GM13977 (cell line): Measurements from ENCODE around the gene RRBP1.

ENCODE experiments used
- DNase-seq: peaks from one replicate; pipeline ENCODE4 v3.0.0; 2012; ENCODE audit warnings: low spot score
- CTCF ChIP-seq: IDR thresholded peaks from 2 replicates; pipeline ENCODE4 v1.5.1; 2012; ENCODE audit warnings: mild to moderate bottlenecking, control low read depth; ENCODE audit not compliant: insufficient read depth; ENCODE audit errors: extremely low read depth, missing control alignments
- in situ Hi-C: fragments of 300-500 bp; cut with MboI; formaldehyde crosslinking; loops from one replicate; pipeline ENCODE4 v1.12.0; 2022; ENCODE audit warnings: low sequenced_read_pairs, low pct_unique_long_range_greater_than_20kb, mixed read lengths, inconsistent platforms; ENCODE audit not compliant: unreplicated experiment

RRBP1 gene

GRCh38 chr20:17651760-17652388 is 30.2 kb downstream of the RRBP1 start:
- peak; percentile 30 for TF ChIP-seq CTCF
- DNase-seq: no peak
- in situ Hi-C loops: no loop called here

DNA sequence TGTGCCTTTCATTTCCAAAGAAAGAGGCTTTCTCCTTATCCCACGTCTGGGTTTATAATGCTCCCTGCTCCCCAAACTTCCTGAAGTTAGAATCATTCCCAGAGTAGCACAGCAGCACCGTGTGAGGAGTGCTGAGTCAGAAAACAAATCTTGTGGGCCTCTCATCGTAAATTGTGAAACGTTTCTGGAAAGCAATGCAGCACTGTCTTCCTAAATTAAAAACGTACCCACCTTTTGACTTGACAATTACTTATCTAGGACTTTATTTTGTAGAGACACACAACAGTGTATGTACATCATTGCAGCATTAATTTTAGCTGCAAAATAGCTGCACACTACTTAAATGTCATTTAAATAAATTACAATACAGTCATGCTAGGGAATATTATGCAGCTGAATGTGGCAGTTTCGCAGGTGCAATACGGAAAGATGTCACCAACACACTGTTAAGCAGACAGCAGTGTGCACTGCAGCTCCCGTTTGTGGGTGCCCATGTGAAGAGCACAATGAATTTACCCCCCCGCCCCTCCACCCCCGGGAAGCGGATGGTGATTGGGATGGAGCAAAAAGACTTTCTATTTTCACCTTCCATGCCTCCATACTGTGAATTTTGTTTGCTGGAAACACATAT is 30.8 kb downstream of the RRBP1 start:
- in situ Hi-C loops: no loop called here
- DNase-seq: no peak
- TF ChIP-seq CTCF: no peak

GRCh38 chr20:17650301-17651128 is 31.5 kb downstream of the RRBP1 start:
- in situ Hi-C loops: no loop called here
- DNase-seq: no peak
- no peak for TF ChIP-seq CTCF

GRCh38 chr20:17648791-17649730 is 33.0 kb downstream of the RRBP1 start:
- in situ Hi-C loops: no loop called here

GRCh38 chr20:17648315-17648646 is 33.8 kb downstream of the RRBP1 start:
- TF ChIP-seq CTCF: no peak
- no peak for DNase-seq
- in situ Hi-C loops: no loop called here

More at GRCh38 chr20:17648791-17649730, 33.0 kb downstream of the RRBP1 start:
- peak; percentile 46 for TF ChIP-seq CTCF
- DNase-seq: peak; percentile 63
